NB4 (cell line): ENCODE measurements around the gene HAO1.
"Not testable (repeated sequence)": the region's sequence is repeated elsewhere in the genome, so short reads cannot be mapped to it uniquely, and the experiment has no call there.

Experiments used
- DNase-seq: peaks from one replicate; pipeline ENCODE4 v3.0.0; 2010; ENCODE audit warnings: low read depth
- H3K4me3 ChIP-seq: one replicate; pipeline ENCODE4 v1.5.1; 2011; ENCODE audit warnings: mild to moderate bottlenecking, low read depth, low read length, moderate library complexity
- CTCF ChIP-seq: IDR thresholded peaks from one replicate; pipeline ENCODE4 v1.5.1; 2012; ENCODE audit warnings: low read depth, low read length
- MYC ChIP-seq: IDR thresholded peaks from 2 replicates; pipeline ENCODE4 v1.6.1; 2011; ENCODE audit warnings: low read depth, low read length
- POLR2A ChIP-seq: IDR thresholded peaks from 2 replicates; pipeline ENCODE4 v1.6.1; 2011; ENCODE audit warnings: mild to moderate bottlenecking; ENCODE audit not compliant: insufficient read length; ENCODE audit errors: extremely low read depth
- TF ChIP-seq, protein P1 (sequence below): IDR thresholded peaks from 2 replicates; pipeline ENCODE4 v1.6.1; 2011; ENCODE audit warnings: low read depth, low read length

Gene HAO1

DNA sequence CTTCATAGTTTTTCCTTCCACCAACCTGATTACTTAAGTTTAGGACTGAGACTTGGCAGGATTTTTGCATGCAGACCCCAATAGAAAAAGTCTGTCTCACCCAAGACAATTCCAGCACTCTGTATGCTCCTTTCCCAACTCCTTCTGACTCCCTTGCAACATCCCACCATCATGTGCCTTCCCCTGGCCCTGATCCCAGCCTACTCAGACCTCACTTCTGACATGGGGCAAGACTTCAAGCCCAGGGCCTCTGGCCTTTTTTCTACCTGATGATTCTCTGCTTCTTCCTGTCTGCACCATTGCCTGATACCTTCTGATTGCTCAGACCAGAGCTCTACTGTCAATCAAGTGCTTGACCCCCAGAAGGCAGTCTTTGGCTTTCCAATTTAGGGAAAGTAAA lies 96.6 kb downstream of the HAO1 start:
- no peak for DNase-seq
- no peak overlapping the region for H3K4me3 ChIP-seq
- TF ChIP-seq, protein P1, sequence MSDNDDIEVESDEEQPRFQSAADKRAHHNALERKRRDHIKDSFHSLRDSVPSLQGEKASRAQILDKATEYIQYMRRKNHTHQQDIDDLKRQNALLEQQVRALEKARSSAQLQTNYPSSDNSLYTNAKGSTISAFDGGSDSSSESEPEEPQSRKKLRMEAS, result no peak
- TF ChIP-seq MYC, result no peak
- no peak for TF ChIP-seq CTCF
- no peak for TF ChIP-seq POLR2A

DNA sequence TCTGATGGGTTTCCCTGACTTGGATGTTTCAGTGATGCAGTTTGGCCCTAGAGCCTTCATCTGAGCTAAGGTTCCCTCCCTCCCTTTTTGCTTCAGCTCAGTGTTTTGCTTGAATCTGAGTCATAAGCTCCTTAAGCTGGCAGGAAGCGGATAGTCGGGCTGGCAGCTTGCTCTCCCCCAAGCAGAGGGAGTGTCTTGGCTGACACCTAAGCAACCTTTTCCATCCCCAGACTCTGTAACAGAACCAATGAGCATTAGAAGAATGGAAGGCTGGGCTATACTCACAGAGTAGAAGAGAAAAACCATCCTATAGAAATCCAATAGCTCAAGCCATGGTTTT lies 98.3 kb downstream of the HAO1 start:
- peak; percentile 2 for DNase-seq
- TF ChIP-seq MYC (no peak), CTCF (no peak), POLR2A (no peak)
- TF ChIP-seq, protein P1, result no peak

GRCh38 chr20:7841291-7841970 lies 98.8 kb downstream of the HAO1 start:
- H3K4me3 ChIP-seq, result no peak overlapping the region
- no peak for DNase-seq
- TF ChIP-seq CTCF (no peak), MYC (no peak), POLR2A (no peak)
- TF ChIP-seq, protein P1, result no peak

More for the DNA sequence above, 98.3 kb downstream of the HAO1 start:
- no peak overlapping the region for H3K4me3 ChIP-seq

GRCh38 chr20:7836076-7836475 lies 104.2 kb downstream of the HAO1 start:
- DNase-seq, result no peak
- no peak overlapping the region for H3K4me3 ChIP-seq
- TF ChIP-seq CTCF (no peak), POLR2A (no peak), MYC (no peak)
- TF ChIP-seq, protein P1, result no peak

DNA sequence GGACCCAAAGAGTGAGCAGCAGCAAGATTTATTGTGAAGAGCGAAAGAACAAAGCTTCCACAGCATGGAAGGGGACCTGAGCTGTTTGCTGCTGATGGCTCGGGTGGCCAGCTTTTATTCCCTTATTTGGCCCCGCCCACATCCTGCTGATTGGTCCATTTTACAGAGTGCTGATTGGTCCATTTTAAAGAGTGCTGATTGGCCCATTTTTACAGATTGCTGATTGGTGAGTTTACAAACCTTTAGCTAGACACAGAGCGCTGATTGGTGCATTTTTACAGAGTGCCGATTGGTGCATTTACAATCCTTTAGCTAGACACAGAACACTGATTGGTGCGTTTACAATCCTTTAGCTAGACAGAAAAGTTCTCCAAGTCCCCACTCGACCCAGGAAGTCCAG lies 105.8 kb downstream of the HAO1 start:
- DNase-seq, H3K4me3 ChIP-seq: not testable (repeated sequence)
